ENCODE results near the gene CDC20. TPM values are rescaled to one million over a fixed set of nuclear protein-coding genes. Genes with fewer than 3 reads are reported as not detected.
A peak's percentile ranks its signal among the peaks of the same experiment; 100 is the strongest.
"Not testable (repeated sequence)": the region's sequence is repeated elsewhere in the genome, so short reads cannot be mapped to it uniquely, and the experiment has no call there.

The CDC20 gene
- total RNA-seq, 1 donor from 2014 or later, result 11.0 TPM

GRCh38 chr1:43368646-43369020 is 9.9 kb downstream of the CDC20 start:
- Histone ChIP-seq H3K36me3 (peaks cover 0 to 20% of the 10 kb centered on the region in 2 donors), H3K4me3 (peak overlapping the region; percentile 85 to 97), H3K4me1 (peaks cover 33% of the 10 kb centered on the region), H3K9me3 (no peaks in the 10 kb centered on the region), H3K27me3 (no peaks in the 10 kb centered on the region), H3K27ac (peak overlapping the region; percentile 92)
- TF ChIP-seq CTCF (IDR thresholded peaks at IDR 0.05) (no peak), POLR2A (IDR thresholded peaks at IDR 0.05) (no peak), POLR2AphosphoS5 (IDR thresholded peaks at IDR 0.05; ENCODE audit: insufficient read depth in 1 of 2, low read depth in 1 of 2) (no peak)
- intact Hi-C loops (cut with DNase I), result loop anchor here (10.0 kb wide), 1 partner anchor 86 kb away; the partner anchor contains the start of gene HYI
- no peak for DNase-seq (ENCODE audit: extremely low spot score in 2 of 2)

- intact Hi-C loops (cut with DNase I), result loop anchor here (10.0 kb wide), 1 partner anchor 85 kb away; the partner anchor contains the start of gene HYI
- H3K4me3 ChIP-seq; DNase-seq (ENCODE audit: extremely low spot score in 2 of 2); H3K9me3 ChIP-seq; H3K27me3 ChIP-seq; H3K36me3 ChIP-seq; H3K27ac ChIP-seq: not testable (repeated sequence)
- H3K4me1 ChIP-seq, result peaks cover 33% of the 10 kb centered on the region
Observed at GRCh38 chr1:43369779-43370178, 11.0 kb downstream of the CDC20 start.

- intact Hi-C loops (cut with DNase I), result no loop called here
Observed at GRCh38 chr1:43370564-43370963, 11.8 kb downstream of the CDC20 start.

GRCh38 chr1:43372172-43372571 is 13.4 kb downstream of the CDC20 start:
- TF ChIP-seq POLR2A (IDR thresholded peaks at IDR 0.05) (no peak), CTCF (IDR thresholded peaks at IDR 0.05) (no peak), POLR2AphosphoS5 (IDR thresholded peaks at IDR 0.05; ENCODE audit: insufficient read depth in 1 of 2, low read depth in 1 of 2) (no peak)
- no peak overlapping the region for H3K4me3 ChIP-seq
- no peaks in the 10 kb centered on the region for H3K27me3 ChIP-seq
- peaks cover 17% of the 10 kb centered on the region for H3K4me1 ChIP-seq
- no peaks in the 10 kb centered on the region for H3K9me3 ChIP-seq
- intact Hi-C loops (cut with DNase I), result no loop called here
- no peaks in the 10 kb centered on the region for H3K36me3 ChIP-seq
- DNase-seq (ENCODE audit: extremely low spot score in 2 of 2), result no peak
- H3K27ac ChIP-seq, result no peak overlapping the region

More at GRCh38 chr1:43370564-43370963, 11.8 kb downstream of the CDC20 start:
- no peak for DNase-seq (ENCODE audit: extremely low spot score in 2 of 2)
- no peak for TF ChIP-seq POLR2A (IDR thresholded peaks at IDR 0.05)
- TF ChIP-seq CTCF (IDR thresholded peaks at IDR 0.05), result no peak
- TF ChIP-seq POLR2AphosphoS5 (IDR thresholded peaks at IDR 0.05; ENCODE audit: insufficient read depth in 1 of 2, low read depth in 1 of 2), result no peak
- Histone ChIP-seq H3K4me1 (peaks cover 33% of the 10 kb centered on the region), H3K9me3 (no peaks in the 10 kb centered on the region), H3K27me3 (no peaks in the 10 kb centered on the region), H3K36me3 (peaks cover 0 to under 1% of the 10 kb centered on the region in 2 donors), H3K4me3 (no peak overlapping the region), H3K27ac (no peak overlapping the region)

- Histone ChIP-seq H3K4me1 (peaks cover 15% of the 10 kb centered on the region), H3K4me3 (no peak overlapping the region), H3K9me3 (no peaks in the 10 kb centered on the region), H3K27ac (no peak overlapping the region), H3K27me3 (no peaks in the 10 kb centered on the region), H3K36me3 (no peaks in the 10 kb centered on the region)
- intact Hi-C loops (cut with DNase I), result no loop called here
- TF ChIP-seq POLR2AphosphoS5 (IDR thresholded peaks at IDR 0.05; ENCODE audit: insufficient read depth in 1 of 2, low read depth in 1 of 2), result peak in 1 of 2 donors; percentile 39
- no peak for TF ChIP-seq CTCF (IDR thresholded peaks at IDR 0.05)
- no peak for DNase-seq (ENCODE audit: extremely low spot score in 2 of 2)
Observed at GRCh38 chr1:43373066-43373940, 14.5 kb downstream of the CDC20 start.

Measured in vagina (tissue), 2 donors.